Thoracic aorta (tissue), 2 donors: ENCODE measurements around the gene TMEM52B. TPM values are rescaled to one million over a fixed set of nuclear protein-coding genes. Genes with fewer than 3 reads are reported as not detected.

Experiments
- ATAC-seq: fragments of 150-250 bp; one replicate; pipeline ENCODE4 v1.8.0; 2017; ENCODE audit warnings: low read depth; ENCODE audit not compliant: insufficient number of reproducible peaks, low FRiP score
- DNase-seq: peaks from one replicate; pipeline ENCODE4 v3.0.0-alpha.2; 2020; ENCODE audit warnings: low spot score
- H3K27ac ChIP-seq, 2 donors: fragments of 200-600 bp; sonication (generic); 1 replicate in 1 of 2; 2 replicates in 1 of 2; pipeline ENCODE4 v1.5.1; 2016; ENCODE audit warnings: mild to moderate bottlenecking in 2 of 2, moderate library complexity in 2 of 2
- H3K27me3 ChIP-seq: fragments of 200-600 bp; sonication (generic); replicated peaks from 2 replicates; pipeline ENCODE4 v1.6.0; 2016; ENCODE audit warnings: mild to moderate bottlenecking; ENCODE audit not compliant: insufficient read depth
- H3K36me3 ChIP-seq: fragments of 200-600 bp; sonication (generic); one replicate; pipeline ENCODE4 v1.5.1; 2016
- H3K4me1 ChIP-seq, 2 donors: fragments of 200-600 bp; sonication (generic); 1 replicate in 1 of 2; 2 replicates in 1 of 2; pipeline versions ENCODE4 v1.5.1 to v1.6.0; 2016; ENCODE audit warnings: low read depth in 2 of 2, mild to moderate bottlenecking in 1 of 2; ENCODE audit not compliant: control insufficient read depth in 1 of 2
- H3K4me3 ChIP-seq: fragments of 200-600 bp; sonication (generic); 2 replicates; pipeline ENCODE4 v1.5.1; 2016; ENCODE audit warnings: mild to moderate bottlenecking
- H3K9me3 ChIP-seq: fragments of 200-600 bp; sonication (generic); 2 replicates; pipeline ENCODE4 v1.5.1; 2016
- total RNA-seq, 2 donors: library from RNA; depleted of rRNA; stranded (reverse); fragments of >200 nt; gene quantifications; one replicate each; pipeline versions ENCODE4 v1.1.0 to v1.2.3, GENCODE V29; 2016
- TF ChIP-seq, protein P1 (sequence below): fragments of 200-600 bp; sonication (generic); IDR thresholded peaks from one replicate; pipeline ENCODE4 v1.5.1; 2019; ENCODE audit warnings: antibody characterized with exemption

TMEM52B gene
- total RNA-seq, 2 donors from 2014 or later, result 2.8 TPM; not detected in 1

DNA sequence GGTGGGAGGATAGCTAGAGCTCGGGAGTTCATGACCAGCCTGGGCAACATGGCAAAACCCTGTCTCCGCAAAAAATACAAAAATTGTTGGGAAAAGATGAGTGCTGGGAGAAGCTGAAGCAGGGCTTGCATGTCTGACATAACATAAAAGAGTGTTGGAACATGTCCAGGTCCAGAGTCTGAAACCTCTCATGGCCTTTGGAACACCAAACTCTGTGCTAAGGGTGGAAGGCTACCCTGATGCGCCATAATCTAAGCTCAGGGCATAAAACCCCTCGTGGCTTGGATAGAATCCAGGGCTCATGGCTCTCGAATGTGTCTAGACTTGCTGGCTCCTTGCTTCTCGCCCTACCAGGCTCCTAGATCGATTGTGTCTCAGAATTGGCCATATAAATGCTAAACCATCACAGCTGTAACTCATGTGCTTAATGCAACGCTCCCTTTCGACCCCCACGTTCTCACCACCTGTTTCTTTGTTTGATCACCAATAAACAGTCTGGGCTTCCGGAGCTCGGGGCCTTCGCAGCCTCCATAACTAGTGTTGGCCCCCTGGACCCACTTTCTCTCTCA is 42.1 kb upstream of the TMEM52B start:
- TF ChIP-seq, protein P1, sequence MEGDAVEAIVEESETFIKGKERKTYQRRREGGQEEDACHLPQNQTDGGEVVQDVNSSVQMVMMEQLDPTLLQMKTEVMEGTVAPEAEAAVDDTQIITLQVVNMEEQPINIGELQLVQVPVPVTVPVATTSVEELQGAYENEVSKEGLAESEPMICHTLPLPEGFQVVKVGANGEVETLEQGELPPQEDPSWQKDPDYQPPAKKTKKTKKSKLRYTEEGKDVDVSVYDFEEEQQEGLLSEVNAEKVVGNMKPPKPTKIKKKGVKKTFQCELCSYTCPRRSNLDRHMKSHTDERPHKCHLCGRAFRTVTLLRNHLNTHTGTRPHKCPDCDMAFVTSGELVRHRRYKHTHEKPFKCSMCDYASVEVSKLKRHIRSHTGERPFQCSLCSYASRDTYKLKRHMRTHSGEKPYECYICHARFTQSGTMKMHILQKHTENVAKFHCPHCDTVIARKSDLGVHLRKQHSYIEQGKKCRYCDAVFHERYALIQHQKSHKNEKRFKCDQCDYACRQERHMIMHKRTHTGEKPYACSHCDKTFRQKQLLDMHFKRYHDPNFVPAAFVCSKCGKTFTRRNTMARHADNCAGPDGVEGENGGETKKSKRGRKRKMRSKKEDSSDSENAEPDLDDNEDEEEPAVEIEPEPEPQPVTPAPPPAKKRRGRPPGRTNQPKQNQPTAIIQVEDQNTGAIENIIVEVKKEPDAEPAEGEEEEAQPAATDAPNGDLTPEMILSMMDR, result no peak
- ATAC-seq, result no peak

DNA sequence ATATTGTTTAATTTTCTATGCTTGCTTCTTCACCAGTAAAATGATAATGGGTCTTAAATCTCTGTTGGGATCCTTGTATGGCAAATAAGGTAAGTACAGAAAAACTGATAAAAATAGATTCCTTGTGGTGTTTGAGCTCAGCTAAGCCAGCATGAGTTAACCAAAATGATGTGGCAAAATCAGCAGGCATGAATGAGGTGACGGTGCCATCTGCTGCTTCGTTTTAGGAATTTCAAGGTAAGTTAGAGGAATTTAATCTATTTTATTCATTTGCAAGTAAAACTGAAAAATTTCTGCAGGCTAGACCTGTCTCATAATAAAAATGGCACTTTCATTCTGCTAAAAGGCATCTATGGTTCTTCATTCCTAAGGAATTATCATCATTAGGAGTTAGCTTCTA is 38.8 kb upstream of the TMEM52B start:
- ATAC-seq, result no peak
- TF ChIP-seq, protein P1, result no peak
- no peak overlapping the region for H3K4me3 ChIP-seq
- no peaks in the 10 kb centered on the region for H3K36me3 ChIP-seq
- no peak for DNase-seq
- H3K9me3 ChIP-seq, result no peaks in the 10 kb centered on the region
- no peak overlapping the region for H3K27ac ChIP-seq
- no peaks in the 10 kb centered on the region for H3K4me1 ChIP-seq
- no peaks in the 10 kb centered on the region for H3K27me3 ChIP-seq

More for the DNA sequence above, 42.1 kb upstream of the TMEM52B start:
- no peak for DNase-seq
- Histone ChIP-seq H3K27me3 (no peaks in the 10 kb centered on the region), H3K27ac (no peak overlapping the region), H3K9me3 (no peaks in the 10 kb centered on the region), H3K4me3 (no peak overlapping the region), H3K36me3 (no peaks in the 10 kb centered on the region), H3K4me1 (no peaks in the 10 kb centered on the region)

DNA sequence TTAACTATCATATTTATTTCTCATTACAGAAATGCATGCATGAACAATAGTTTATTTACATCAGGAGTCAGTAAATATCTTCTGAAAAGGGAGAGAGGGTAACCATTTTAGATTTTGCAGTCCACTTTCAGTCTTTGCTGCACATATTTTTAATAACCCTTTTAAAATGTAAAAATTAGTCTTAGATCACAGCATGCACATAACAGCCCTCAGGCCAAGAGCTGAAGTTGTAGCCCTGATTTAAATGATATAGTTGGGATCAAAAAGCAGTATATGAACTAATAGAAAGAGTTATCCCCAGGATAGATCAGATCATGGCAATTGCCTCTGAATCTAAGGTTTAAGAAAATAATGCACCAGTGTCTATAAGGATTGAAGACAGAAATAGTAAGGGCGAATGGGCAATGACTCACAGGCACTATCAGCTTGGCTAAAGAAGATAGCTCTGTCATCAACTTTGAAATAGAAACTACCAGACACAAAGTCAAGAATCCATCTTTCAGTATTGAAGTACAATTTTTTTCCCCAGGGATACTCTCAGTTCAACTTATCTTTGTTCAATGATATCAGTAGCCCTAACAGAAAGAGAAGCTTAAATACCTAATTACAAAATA is 35.7 kb upstream of the TMEM52B start:
- DNase-seq (no peak), ATAC-seq (no peak)
- Histone ChIP-seq H3K27ac (no peak overlapping the region), H3K4me1 (no peaks in the 10 kb centered on the region), H3K27me3 (no peaks in the 10 kb centered on the region), H3K9me3 (no peaks in the 10 kb centered on the region), H3K4me3 (no peak overlapping the region), H3K36me3 (no peaks in the 10 kb centered on the region)
- TF ChIP-seq, protein P1, result no peak

DNA sequence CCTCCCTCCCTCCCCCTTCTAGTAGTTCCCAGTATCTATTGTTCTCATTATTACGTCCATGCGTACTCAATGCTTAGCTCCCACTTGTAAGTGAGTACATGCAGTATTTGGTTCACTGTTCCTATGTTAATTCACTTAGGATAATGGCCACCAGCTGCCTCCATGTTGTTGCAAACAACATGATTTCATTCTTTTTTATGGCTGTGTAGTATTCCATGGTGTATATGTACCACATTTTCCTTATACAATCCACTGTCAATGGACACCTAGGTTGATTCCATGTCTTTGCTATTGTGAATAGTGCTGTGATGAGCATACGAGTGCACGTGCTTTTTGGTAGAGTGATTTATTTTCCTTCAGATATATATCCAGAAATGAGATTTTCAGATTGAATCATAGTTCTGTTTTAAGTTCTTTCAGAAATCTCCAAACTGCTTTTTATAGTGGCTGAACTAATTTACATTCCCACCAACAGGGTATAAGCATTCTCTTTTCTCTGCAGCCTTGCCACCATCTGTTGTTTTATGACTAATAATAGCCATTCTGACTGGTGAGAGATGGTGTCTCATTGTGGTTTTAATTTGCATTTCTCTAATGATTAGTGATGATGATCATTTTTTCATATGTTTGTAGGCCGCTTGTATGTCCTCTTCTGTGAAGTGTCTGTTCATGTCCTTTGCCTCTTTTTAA is 31.0 kb upstream of the TMEM52B start:
- H3K27ac ChIP-seq, result no peak overlapping the region
- H3K4me3 ChIP-seq, result no peak overlapping the region
- TF ChIP-seq, protein P1, result no peak
- H3K4me1 ChIP-seq, result peaks cover 0 to 1% of the 10 kb centered on the region in 2 donors
- H3K36me3 ChIP-seq, result no peaks in the 10 kb centered on the region
- ATAC-seq, result no peak
- no peak for DNase-seq
- no peaks in the 10 kb centered on the region for H3K27me3 ChIP-seq
- no peaks in the 10 kb centered on the region for H3K9me3 ChIP-seq

DNA sequence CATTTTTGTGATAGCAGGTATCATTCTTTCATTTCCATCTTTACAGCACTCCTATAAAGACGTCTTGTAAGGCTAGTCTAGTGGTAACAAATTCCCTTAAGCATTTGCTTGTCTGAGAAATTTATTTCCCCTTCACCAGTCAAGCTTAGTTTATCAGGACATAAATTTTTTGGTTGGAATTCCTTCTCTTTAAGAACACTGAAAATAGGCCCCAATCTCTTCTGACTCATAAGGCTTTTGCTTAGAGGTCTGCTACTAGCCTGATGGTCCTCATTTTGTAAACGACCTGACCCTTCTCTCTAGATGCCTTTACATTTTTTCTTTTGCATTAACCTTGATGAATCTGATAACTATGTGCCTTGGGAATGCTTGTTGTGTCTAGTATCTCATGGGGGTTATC is 27.2 kb upstream of the TMEM52B start:
- Histone ChIP-seq H3K4me3 (no peak overlapping the region), H3K27me3 (no peaks in the 10 kb centered on the region), H3K4me1 (peaks cover 6 to 7% of the 10 kb centered on the region in 2 donors), H3K36me3 (no peaks in the 10 kb centered on the region), H3K9me3 (no peaks in the 10 kb centered on the region), H3K27ac (no peak overlapping the region)
- TF ChIP-seq, protein P1, result no peak
- no peak for ATAC-seq
- DNase-seq, result no peak
